ENCODE results near the gene PCBP3. TPM values are rescaled to one million over a fixed set of nuclear protein-coding genes. Genes with fewer than 3 reads are reported as not detected.

PCBP3 gene
- total and polyA plus RNA-seq, 2 of the 8 experiments (the other 6 are each of a cell fraction or from before 2014, with no cell fraction given): 3.5 to 6.3 TPM

- TF ChIP-seq SAP30 (IDR thresholded peaks at IDR 0.05; ENCODE audit: insufficient read depth, insufficient replicate concordance, low read length): no peak
- TF ChIP-seq RXRA (IDR thresholded peaks at IDR 0.05; ENCODE audit: insufficient read depth, low read depth, low read length): no peak
- TF ChIP-seq HDAC2 (IDR thresholded peaks at IDR 0.05; ENCODE audit: borderline replicate concordance in 1 of 2, low read depth in 2 of 2, low read length in 2 of 2): no peak
- TF ChIP-seq, protein P1, sequence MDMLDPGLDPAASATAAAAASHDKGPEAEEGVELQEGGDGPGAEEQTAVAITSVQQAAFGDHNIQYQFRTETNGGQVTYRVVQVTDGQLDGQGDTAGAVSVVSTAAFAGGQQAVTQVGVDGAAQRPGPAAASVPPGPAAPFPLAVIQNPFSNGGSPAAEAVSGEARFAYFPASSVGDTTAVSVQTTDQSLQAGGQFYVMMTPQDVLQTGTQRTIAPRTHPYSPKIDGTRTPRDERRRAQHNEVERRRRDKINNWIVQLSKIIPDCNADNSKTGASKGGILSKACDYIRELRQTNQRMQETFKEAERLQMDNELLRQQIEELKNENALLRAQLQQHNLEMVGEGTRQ (IDR thresholded peaks at IDR 0.05; ENCODE audit: low read length): no peak
- TF ChIP-seq POLR2AphosphoS5 (IDR thresholded peaks at IDR 0.05; ENCODE audit: low read depth, low read length): no peak
- TF ChIP-seq JUND (IDR thresholded peaks at IDR 0.05; ENCODE audit: low read length): no peak
- TF ChIP-seq CHD7 (IDR thresholded peaks at IDR 0.05; ENCODE audit: insufficient replicate concordance, low read length): no peak
- TF ChIP-seq NRF1 (IDR thresholded peaks at IDR 0.05; ENCODE audit: low read depth, low read length): no peak
Measured at GRCh38 chr21:45876381-45877170, 233.1 kb downstream of the PCBP3 start (continued).
